Measurements from ENCODE around the gene EML4.

The EML4 gene

GRCh38 chr2:42200926-42201855 lies 32.0 kb downstream of the EML4 start:
- H3K27ac ChIP-seq (ENCODE audit: low read depth, low read length): no peak overlapping the region
- no peaks in the 10 kb centered on the region for H3K36me3 ChIP-seq (ENCODE audit: control insufficient read depth in 5 of 5, insufficient read depth in 5 of 5, low read length in 5 of 5)
- no peaks in the 10 kb centered on the region for H3K27me3 ChIP-seq (ENCODE audit: control insufficient read depth in 5 of 5, insufficient read depth in 4 of 5, low read length in 5 of 5)
- no peak overlapping the region for H3K9ac ChIP-seq (ENCODE audit: low read length in 5 of 5)
- H3K4me3 ChIP-seq (ENCODE audit: low read depth in 1 of 5, low read length in 5 of 5): no peak overlapping the region
- no peaks in the 10 kb centered on the region for H3K9me3 ChIP-seq (ENCODE audit: control insufficient read depth in 5 of 5, low read length in 5 of 5)
- peaks cover 0 to 15% (median 12%) of the 10 kb centered on the region in 5 donors for H3K4me1 ChIP-seq (ENCODE audit: control insufficient read depth in 5 of 5, insufficient read depth in 5 of 5, low read length in 5 of 5)

- Histone ChIP-seq H3K27ac (ENCODE audit: low read depth, low read length) (no peak overlapping the region), H3K36me3 (ENCODE audit: control insufficient read depth in 5 of 5, insufficient read depth in 5 of 5, low read length in 5 of 5) (no peaks in the 10 kb centered on the region), H3K27me3 (ENCODE audit: control insufficient read depth in 5 of 5, insufficient read depth in 4 of 5, low read length in 5 of 5) (no peaks in the 10 kb centered on the region), H3K4me1 (ENCODE audit: control insufficient read depth in 5 of 5, insufficient read depth in 5 of 5, low read length in 5 of 5) (peaks cover 0 to 10% (median 8%) of the 10 kb centered on the region in 5 donors), H3K9ac (ENCODE audit: low read length in 5 of 5) (no peak overlapping the region), H3K4me3 (ENCODE audit: low read depth in 1 of 5, low read length in 5 of 5) (no peak overlapping the region), H3K9me3 (ENCODE audit: control insufficient read depth in 5 of 5, low read length in 5 of 5) (no peaks in the 10 kb centered on the region)
Observed at GRCh38 chr2:42202634-42203008, 33.5 kb downstream of the EML4 start.

DNA sequence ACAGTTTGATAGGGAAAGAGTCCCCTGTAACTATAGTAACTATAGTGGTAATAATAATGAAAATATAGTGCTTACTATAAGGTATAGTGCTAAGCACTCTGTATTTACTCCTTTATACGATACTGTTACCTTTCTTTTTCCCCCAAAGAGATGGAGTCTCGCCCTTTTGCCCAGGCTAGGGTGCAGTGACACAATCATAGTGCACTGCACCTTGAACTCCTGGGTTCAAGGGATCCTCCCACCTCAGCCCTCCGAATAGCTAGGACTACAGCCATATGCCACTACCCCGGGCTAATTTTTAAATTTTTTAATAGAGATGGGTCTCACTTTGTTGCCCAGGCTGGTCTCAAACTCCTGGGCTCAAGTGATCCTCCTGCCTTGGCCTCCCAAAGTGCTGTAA lies 34.6 kb downstream of the EML4 start:
- Histone ChIP-seq H3K9me3 (ENCODE audit: control insufficient read depth in 5 of 5, low read length in 5 of 5) (no peaks in the 10 kb centered on the region), H3K27me3 (ENCODE audit: control insufficient read depth in 5 of 5, insufficient read depth in 4 of 5, low read length in 5 of 5) (no peaks in the 10 kb centered on the region)

GRCh38 chr2:42205337-42205736 lies 36.2 kb downstream of the EML4 start:
- H3K27ac ChIP-seq (ENCODE audit: low read depth, low read length): no peak overlapping the region
- H3K27me3 ChIP-seq (ENCODE audit: control insufficient read depth in 5 of 5, insufficient read depth in 4 of 5, low read length in 5 of 5): no peaks in the 10 kb centered on the region

More for the DNA sequence above, 34.6 kb downstream of the EML4 start:
- H3K27ac ChIP-seq (ENCODE audit: low read depth, low read length): no peak overlapping the region
- no peak overlapping the region for H3K9ac ChIP-seq (ENCODE audit: low read length in 5 of 5)
- no peak overlapping the region for H3K4me3 ChIP-seq (ENCODE audit: low read depth in 1 of 5, low read length in 5 of 5)
- H3K4me1 ChIP-seq (ENCODE audit: control insufficient read depth in 5 of 5, insufficient read depth in 5 of 5, low read length in 5 of 5): peaks cover 0 to 10% (median 8%) of the 10 kb centered on the region in 5 donors
- H3K36me3 ChIP-seq (ENCODE audit: control insufficient read depth in 5 of 5, insufficient read depth in 5 of 5, low read length in 5 of 5): no peaks in the 10 kb centered on the region

GRCh38 chr2:42207826-42208225 lies 38.7 kb downstream of the EML4 start:
- Histone ChIP-seq H3K27ac (ENCODE audit: low read depth, low read length) (no peak overlapping the region), H3K9ac (ENCODE audit: low read length in 5 of 5) (no peak overlapping the region), H3K4me3 (ENCODE audit: low read depth in 1 of 5, low read length in 5 of 5) (no peak overlapping the region), H3K27me3 (ENCODE audit: control insufficient read depth in 5 of 5, insufficient read depth in 4 of 5, low read length in 5 of 5) (no peaks in the 10 kb centered on the region), H3K9me3 (ENCODE audit: control insufficient read depth in 5 of 5, low read length in 5 of 5) (no peaks in the 10 kb centered on the region), H3K4me1 (ENCODE audit: control insufficient read depth in 5 of 5, insufficient read depth in 5 of 5, low read length in 5 of 5) (peaks cover 0 to 2% (median 0%) of the 10 kb centered on the region in 5 donors), H3K36me3 (ENCODE audit: control insufficient read depth in 5 of 5, insufficient read depth in 5 of 5, low read length in 5 of 5) (peaks cover 0 to 6% (median 0%) of the 10 kb centered on the region in 5 donors)

More at GRCh38 chr2:42205337-42205736, 36.2 kb downstream of the EML4 start:
- Histone ChIP-seq H3K36me3 (ENCODE audit: control insufficient read depth in 5 of 5, insufficient read depth in 5 of 5, low read length in 5 of 5) (no peaks in the 10 kb centered on the region), H3K9me3 (ENCODE audit: control insufficient read depth in 5 of 5, low read length in 5 of 5) (no peaks in the 10 kb centered on the region), H3K4me1 (ENCODE audit: control insufficient read depth in 5 of 5, insufficient read depth in 5 of 5, low read length in 5 of 5) (peaks cover 0 to 8% (median 7%) of the 10 kb centered on the region in 5 donors), H3K9ac (ENCODE audit: low read length in 5 of 5) (no peak overlapping the region), H3K4me3 (ENCODE audit: low read depth in 1 of 5, low read length in 5 of 5) (no peak overlapping the region)

GRCh38 chr2:42210203-42210602 lies 41.0 kb downstream of the EML4 start:
- H3K9ac ChIP-seq (ENCODE audit: low read length in 5 of 5): no peak overlapping the region
- H3K27ac ChIP-seq (ENCODE audit: low read depth, low read length): no peak overlapping the region

DNA sequence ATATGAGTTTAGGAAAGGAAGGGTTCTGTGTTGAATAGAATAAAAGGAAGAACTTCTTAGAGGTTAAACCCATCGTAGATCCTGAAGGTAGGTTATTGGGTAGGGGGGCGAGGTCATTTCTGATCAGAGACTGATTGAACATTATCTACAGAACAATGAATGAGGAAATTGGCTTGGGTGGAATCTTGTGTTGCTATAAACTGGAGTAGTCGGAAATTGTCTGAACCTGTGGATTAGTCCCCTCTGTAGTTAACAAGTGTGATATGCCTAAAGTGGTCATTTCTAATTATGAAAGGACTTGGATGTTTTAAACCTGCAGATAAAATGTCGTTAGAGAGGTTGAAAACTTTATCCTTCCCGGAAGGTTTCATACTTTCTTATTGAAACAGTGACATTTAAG lies 42.1 kb downstream of the EML4 start:
- Histone ChIP-seq H3K9me3 (ENCODE audit: control insufficient read depth in 5 of 5, low read length in 5 of 5) (no peaks in the 10 kb centered on the region), H3K27me3 (ENCODE audit: control insufficient read depth in 5 of 5, insufficient read depth in 4 of 5, low read length in 5 of 5) (no peaks in the 10 kb centered on the region), H3K27ac (ENCODE audit: low read depth, low read length) (no peak overlapping the region), H3K4me1 (ENCODE audit: control insufficient read depth in 5 of 5, insufficient read depth in 5 of 5, low read length in 5 of 5) (peaks cover 0 to 3% (median 0%) of the 10 kb centered on the region in 5 donors), H3K4me3 (ENCODE audit: low read depth in 1 of 5, low read length in 5 of 5) (no peak overlapping the region), H3K36me3 (ENCODE audit: control insufficient read depth in 5 of 5, insufficient read depth in 5 of 5, low read length in 5 of 5) (peaks cover 0 to 6% (median 0%) of the 10 kb centered on the region in 5 donors), H3K9ac (ENCODE audit: low read length in 5 of 5) (no peak overlapping the region)

More at GRCh38 chr2:42210203-42210602, 41.0 kb downstream of the EML4 start:
- no peak overlapping the region for H3K4me3 ChIP-seq (ENCODE audit: low read depth in 1 of 5, low read length in 5 of 5)
- H3K9me3 ChIP-seq (ENCODE audit: control insufficient read depth in 5 of 5, low read length in 5 of 5): no peaks in the 10 kb centered on the region
- H3K27me3 ChIP-seq (ENCODE audit: control insufficient read depth in 5 of 5, insufficient read depth in 4 of 5, low read length in 5 of 5): no peaks in the 10 kb centered on the region
- H3K4me1 ChIP-seq (ENCODE audit: control insufficient read depth in 5 of 5, insufficient read depth in 5 of 5, low read length in 5 of 5): peaks cover 0 to 3% (median 2%) of the 10 kb centered on the region in 5 donors
- peaks cover 0 to 6% (median 0%) of the 10 kb centered on the region in 5 donors for H3K36me3 ChIP-seq (ENCODE audit: control insufficient read depth in 5 of 5, insufficient read depth in 5 of 5, low read length in 5 of 5)

GRCh38 chr2:42214669-42215068 lies 45.5 kb downstream of the EML4 start:
- no peak overlapping the region for H3K9ac ChIP-seq (ENCODE audit: low read length in 5 of 5)
- H3K4me1 ChIP-seq (ENCODE audit: control insufficient read depth in 5 of 5, insufficient read depth in 5 of 5, low read length in 5 of 5): peaks cover 0 to 7% (median 2%) of the 10 kb centered on the region in 5 donors
- H3K36me3 ChIP-seq (ENCODE audit: control insufficient read depth in 5 of 5, insufficient read depth in 5 of 5, low read length in 5 of 5): peaks cover 0 to 6% (median 0%) of the 10 kb centered on the region in 5 donors
- H3K27ac ChIP-seq (ENCODE audit: low read depth, low read length): no peak overlapping the region
- H3K4me3 ChIP-seq (ENCODE audit: low read depth in 1 of 5, low read length in 5 of 5): no peak overlapping the region
- H3K9me3 ChIP-seq (ENCODE audit: control insufficient read depth in 5 of 5, low read length in 5 of 5): no peaks in the 10 kb centered on the region
- H3K27me3 ChIP-seq (ENCODE audit: control insufficient read depth in 5 of 5, insufficient read depth in 4 of 5, low read length in 5 of 5): no peaks in the 10 kb centered on the region

GRCh38 chr2:42216694-42217093 lies 47.5 kb downstream of the EML4 start:
- Histone ChIP-seq H3K9me3 (ENCODE audit: control insufficient read depth in 5 of 5, low read length in 5 of 5) (no peaks in the 10 kb centered on the region), H3K27me3 (ENCODE audit: control insufficient read depth in 5 of 5, insufficient read depth in 4 of 5, low read length in 5 of 5) (no peaks in the 10 kb centered on the region), H3K27ac (ENCODE audit: low read depth, low read length) (no peak overlapping the region)

DNA sequence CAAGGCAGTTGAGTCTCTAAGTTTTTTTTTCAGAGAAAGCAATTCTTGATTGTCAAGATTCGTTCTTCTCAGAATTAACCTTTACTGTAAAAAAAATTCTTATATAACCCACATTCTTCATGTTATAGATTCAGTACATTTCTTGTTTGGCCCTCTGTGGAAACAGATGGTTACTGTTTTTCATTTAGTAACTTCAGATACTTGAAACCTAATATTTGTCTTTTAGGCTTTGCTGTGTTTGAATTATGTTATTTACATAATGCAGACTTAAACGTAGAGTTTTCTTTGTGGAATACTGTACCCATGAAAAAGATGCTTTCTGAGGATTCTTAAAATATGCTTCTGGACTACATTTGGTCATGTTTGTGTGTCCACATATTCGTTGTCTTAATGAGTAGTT lies 48.2 kb downstream of the EML4 start:
- Histone ChIP-seq H3K36me3 (ENCODE audit: control insufficient read depth in 5 of 5, insufficient read depth in 5 of 5, low read length in 5 of 5) (no peaks in the 10 kb centered on the region), H3K9me3 (ENCODE audit: control insufficient read depth in 5 of 5, low read length in 5 of 5) (no peaks in the 10 kb centered on the region), H3K27me3 (ENCODE audit: control insufficient read depth in 5 of 5, insufficient read depth in 4 of 5, low read length in 5 of 5) (no peaks in the 10 kb centered on the region), H3K4me1 (ENCODE audit: control insufficient read depth in 5 of 5, insufficient read depth in 5 of 5, low read length in 5 of 5) (peaks cover 0 to 7% (median 2%) of the 10 kb centered on the region in 5 donors), H3K4me3 (ENCODE audit: low read depth in 1 of 5, low read length in 5 of 5) (no peak overlapping the region), H3K9ac (ENCODE audit: low read length in 5 of 5) (no peak overlapping the region), H3K27ac (ENCODE audit: low read depth, low read length) (no peak overlapping the region)

More at GRCh38 chr2:42216694-42217093, 47.5 kb downstream of the EML4 start:
- H3K36me3 ChIP-seq (ENCODE audit: control insufficient read depth in 5 of 5, insufficient read depth in 5 of 5, low read length in 5 of 5): no peaks in the 10 kb centered on the region
- peaks cover 0 to 7% (median 2%) of the 10 kb centered on the region in 5 donors for H3K4me1 ChIP-seq (ENCODE audit: control insufficient read depth in 5 of 5, insufficient read depth in 5 of 5, low read length in 5 of 5)
- H3K9ac ChIP-seq (ENCODE audit: low read length in 5 of 5): no peak overlapping the region
- H3K4me3 ChIP-seq (ENCODE audit: low read depth in 1 of 5, low read length in 5 of 5): no peak overlapping the region

Data from subcutaneous abdominal adipose tissue (tissue), 5 donors.